Amygdala (tissue), 56 donors: ENCODE measurements around the gene DCUN1D3.
A peak's percentile ranks its signal among the peaks of the same experiment; 100 is the strongest.

Source experiments
- DNase-seq, 56 donors: peaks; one replicate each; lab custom pipeline; 2025; lab: John Stamatoyannopoulos, UW

Gene DCUN1D3

DNA sequence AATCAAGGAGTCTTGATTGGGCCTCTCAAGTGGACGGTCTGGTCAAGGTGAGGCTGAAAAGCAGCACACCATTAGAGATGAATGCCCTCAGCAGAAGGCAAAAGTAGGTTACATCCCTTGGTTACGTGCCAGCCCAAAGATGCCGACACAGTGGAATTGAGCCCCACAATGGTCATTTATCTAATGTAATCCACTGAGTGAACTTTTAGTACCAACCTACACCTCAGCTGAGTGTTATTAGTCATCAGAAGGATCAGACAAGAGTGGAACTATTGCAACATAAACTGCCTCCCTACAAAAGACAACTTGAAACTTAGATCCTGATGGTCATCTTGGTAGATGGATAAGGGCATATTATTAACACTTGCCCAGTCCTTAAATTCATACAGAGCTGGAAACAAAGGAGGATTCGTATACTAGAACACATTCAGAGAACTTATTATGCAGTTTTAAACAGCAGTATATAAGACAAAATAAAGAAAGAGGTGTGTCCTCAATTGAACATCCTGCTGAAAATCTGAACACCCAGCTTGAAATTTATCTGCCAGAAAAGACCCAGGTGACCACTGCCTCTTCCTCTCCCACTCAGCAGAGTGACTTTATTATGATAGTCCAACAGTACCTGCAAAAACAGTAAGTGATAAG, 2.8 kb downstream of the DCUN1D3 start:
- no peak for DNase-seq

DNA sequence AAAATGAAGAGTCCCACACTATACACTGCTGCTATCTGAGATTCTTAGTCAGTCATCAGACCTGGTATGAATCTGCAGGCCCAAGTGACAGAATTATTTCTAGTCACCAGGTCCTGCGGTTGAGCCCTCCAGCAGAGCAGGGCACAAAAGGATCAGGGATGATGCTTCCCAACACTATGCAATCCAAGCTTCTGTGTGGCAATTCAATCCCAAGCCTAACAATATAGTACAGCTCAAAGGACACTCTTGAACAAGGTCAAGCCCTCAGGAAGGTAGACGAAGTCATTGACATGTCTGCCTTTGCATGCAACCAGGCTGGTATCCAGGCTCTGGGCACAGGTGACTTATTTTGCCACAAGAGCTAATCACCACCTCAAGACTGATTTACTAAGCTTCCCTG, 5.8 kb downstream of the DCUN1D3 start:
- DNase-seq: no peak

GRCh38 chr16:20889625-20890275, 10.4 kb downstream of the DCUN1D3 start:
- no peak for DNase-seq

GRCh38 chr16:20887207-20887606, 13.0 kb downstream of the DCUN1D3 start:
- no peak for DNase-seq

DNA sequence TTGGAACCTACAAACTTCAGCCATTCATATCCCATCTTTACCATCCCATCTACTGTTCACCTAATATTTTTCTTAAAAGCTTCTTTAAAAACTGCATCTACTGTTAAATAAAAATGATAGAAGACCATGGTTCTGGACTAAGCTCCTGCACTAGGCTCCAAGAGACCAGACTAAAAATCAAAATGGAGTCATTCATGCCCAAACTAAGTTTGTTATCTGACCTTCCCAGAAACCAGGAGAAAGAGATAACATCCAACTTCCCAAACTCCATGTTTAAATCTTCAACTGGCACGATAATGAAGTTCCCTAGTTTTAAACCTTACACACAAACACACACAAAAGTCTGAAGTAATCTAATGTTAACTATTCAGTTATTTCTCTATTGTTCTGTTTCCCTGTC, 13.8 kb downstream of the DCUN1D3 start:
- DNase-seq: no peak

DNA sequence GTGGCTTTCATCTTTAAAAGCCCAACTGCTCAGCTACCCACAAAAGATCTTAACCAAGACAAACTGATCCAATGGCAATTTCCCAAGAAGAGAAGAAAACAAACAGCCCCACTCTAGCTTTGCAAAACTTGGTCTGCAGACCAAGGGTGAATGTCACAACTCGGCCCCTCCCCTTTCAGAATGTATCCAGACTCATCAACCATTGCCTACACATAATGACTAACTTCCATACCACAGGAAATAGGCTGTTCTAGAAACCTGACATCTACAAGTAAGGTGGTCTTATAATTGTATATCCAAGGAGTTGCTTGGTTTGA, 16.0 kb downstream of the DCUN1D3 start:
- no peak for DNase-seq

GRCh38 chr16:20883554-20884239, 16.5 kb downstream of the DCUN1D3 start:
- DNase-seq: no peak

DNA sequence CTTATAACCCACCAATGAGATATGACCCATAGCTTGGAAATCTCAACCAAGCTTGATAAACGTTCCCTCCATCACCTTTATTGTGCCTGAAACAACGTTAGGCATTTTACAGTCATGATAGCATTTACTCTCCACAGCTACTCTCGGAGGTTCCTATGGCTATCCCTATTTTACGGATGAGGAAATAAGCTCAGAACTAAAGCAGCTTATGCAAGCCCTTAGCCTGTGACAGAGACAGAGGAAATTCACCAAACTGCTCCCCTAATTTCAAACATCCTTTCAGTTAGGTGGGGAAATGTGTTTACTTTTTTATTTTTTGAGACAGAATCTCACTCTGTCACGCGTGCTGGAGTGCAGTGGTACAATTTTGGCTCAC, 18.7 kb downstream of the DCUN1D3 start:
- no peak for DNase-seq

DNA sequence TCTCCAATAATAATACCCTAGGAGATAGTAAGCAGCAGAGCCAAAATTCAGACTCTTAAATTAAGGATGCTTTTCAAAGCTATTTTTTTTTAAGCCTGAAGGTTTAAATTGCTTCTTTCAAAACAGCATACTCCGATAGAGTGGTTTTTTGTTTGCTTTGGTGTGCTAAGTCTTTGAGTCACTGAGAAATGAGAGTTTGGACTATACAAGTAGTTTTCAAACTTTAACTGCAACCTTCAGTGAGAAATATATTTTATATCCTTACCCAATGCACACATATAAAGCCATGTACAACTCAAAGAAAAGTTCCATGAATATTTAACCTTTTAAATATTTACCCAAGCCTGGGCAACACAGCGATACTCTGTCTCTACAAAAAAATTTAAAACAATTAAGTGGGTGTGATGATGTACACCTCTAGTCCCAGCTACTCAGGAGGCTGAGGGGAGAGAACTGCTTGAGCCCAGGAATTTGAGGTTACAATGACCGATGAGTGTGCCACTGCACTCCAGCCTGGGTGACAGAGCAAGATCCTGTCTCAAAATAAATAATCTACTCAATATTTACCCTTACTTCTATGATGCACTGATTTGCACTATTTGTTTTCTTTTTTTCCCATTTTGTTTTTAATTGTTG, 19.2 kb downstream of the DCUN1D3 start:
- DNase-seq: no peak

DNA sequence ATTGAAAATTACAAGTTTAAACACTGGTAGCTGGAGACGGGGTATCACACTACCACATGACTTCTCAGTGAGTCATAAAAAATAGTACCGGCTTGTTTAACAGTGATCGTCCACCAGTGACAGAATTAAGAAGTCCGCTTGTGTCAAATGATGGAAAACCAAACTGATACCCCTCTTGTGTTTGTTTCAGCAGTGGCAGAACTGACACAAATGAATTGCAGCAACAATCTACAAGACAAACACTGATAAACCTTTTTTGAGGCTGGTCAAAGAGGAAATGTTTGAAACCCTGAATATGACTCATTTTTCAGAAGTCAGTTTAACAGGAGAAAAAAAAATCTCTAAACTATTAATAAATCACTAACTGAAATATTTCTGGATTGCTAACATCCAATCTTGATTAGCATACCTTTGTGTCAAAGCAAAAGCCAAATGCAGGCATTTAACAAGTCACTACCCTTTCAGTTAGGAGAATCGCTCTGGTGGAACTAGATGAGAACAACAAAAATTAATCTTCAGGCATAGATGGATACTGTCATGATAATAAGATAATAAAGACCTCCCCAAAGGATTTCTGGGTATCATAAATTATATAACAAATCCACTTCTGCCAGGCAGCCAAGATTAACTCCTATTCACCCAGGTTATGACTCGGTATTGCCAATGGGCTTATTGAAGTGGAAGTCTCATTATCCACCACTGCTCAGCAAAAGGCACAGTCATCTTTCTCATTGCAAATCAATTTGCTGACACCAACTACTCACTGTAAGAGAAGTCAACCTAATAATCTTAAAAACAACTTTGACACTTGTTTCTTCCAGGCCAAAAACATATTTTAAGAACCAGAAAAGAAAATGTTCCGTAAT, 20.8 kb downstream of the DCUN1D3 start:
- no peak for DNase-seq

- no peak for DNase-seq
Measured at GRCh38 chr16:20878682-20879147, 21.4 kb downstream of the DCUN1D3 start.

- DNase-seq: no peak
Measured at GRCh38 chr16:20875355-20875650, 24.9 kb downstream of the DCUN1D3 start.

GRCh38 chr16:20874088-20874581, 26.0 kb downstream of the DCUN1D3 start:
- DNase-seq: no peak

GRCh38 chr16:20873331-20873730, 26.8 kb downstream of the DCUN1D3 start:
- DNase-seq: no peak

DNA sequence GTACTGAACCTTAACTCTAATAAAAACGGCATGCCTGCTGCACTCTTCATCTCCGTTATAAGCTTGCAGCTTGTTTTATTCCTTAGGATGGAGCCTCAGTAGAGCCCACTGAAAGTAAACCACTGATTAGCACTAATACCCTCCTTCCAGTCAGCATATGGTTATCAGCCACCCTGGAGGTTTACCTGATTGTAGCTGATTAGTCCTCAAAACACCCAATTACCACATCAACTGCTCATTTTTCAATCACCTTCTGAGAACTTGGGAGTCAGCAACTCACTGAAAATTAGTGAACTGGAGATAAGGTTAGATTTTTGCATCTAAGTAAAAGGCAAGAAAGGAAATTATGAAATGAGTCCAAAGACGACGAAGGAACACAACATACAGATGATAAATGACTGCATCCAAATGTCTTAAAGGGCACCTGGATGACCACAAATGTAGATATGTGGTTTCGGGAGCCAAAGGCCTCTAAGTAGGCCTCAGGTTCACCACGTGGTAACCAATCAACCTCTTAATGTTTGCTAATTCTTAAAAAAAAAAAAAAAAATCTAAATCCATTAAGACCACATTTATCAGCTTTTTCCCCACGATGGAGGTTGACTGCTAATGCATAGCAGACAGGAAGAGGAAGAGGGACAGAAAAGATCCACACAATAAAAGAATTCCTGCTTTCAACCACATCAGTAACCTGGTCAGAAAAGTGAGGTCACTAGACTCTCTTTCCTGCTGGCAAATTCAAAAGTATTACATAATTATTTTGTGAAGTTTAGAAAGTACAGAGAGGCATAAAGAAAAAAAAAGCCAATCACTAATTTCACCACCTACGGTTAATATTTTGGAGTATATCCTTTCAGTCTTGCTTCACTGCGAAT, 28.0 kb downstream of the DCUN1D3 start:
- DNase-seq: no peak

DNA sequence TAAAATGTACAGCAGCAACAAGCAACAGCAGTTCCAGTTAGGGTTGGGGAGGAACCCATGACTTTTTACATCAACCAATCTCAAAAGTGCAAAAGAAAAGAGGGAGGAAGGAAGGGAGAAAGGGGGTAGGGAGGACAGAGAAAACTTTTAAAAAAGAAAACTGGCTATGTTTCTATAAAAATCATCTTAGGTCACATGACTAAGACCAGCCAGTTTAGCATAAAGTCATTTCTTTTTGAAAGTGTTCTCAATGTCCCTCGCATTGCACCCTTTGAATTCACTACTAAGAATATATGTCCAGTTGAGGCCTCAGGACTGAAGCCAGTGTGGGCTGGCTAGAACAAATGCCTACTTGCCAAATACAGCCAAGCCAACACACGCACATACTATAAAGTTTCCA, 28.9 kb downstream of the DCUN1D3 start:
- DNase-seq: no peak

GRCh38 chr16:20870122-20870820, 29.9 kb downstream of the DCUN1D3 start:
- no peak for DNase-seq

- DNase-seq: peak in 52 of 56 donors; percentile 4 to 85 (median 60)
Measured at GRCh38 chr16:20868890-20869289, 31.3 kb downstream of the DCUN1D3 start.

GRCh38 chr16:20867585-20867984, 32.6 kb downstream of the DCUN1D3 start:
- no peak for DNase-seq
